ENCODE measurements around the gene SNTG2.

GRCh38 chr2:990970-991369, 40.3 kb downstream of the SNTG2 start:
- TF ChIP-seq CTCF (IDR thresholded peaks at IDR 0.05) (no peak), EP300 (IDR thresholded peaks at IDR 0.05) (no peak), POLR2A (IDR thresholded peaks at IDR 0.05; ENCODE audit: low read depth) (no peak)

Data from esophagus muscularis mucosa (tissue), 4 donors.